ENCODE results near the gene ACRBP. TPM values are rescaled to one million over a fixed set of nuclear protein-coding genes. Genes with fewer than 3 reads are reported as not detected.

The ACRBP gene
- total RNA-seq: 0.16 and 0.34 TPM in 2 replicates

DNA sequence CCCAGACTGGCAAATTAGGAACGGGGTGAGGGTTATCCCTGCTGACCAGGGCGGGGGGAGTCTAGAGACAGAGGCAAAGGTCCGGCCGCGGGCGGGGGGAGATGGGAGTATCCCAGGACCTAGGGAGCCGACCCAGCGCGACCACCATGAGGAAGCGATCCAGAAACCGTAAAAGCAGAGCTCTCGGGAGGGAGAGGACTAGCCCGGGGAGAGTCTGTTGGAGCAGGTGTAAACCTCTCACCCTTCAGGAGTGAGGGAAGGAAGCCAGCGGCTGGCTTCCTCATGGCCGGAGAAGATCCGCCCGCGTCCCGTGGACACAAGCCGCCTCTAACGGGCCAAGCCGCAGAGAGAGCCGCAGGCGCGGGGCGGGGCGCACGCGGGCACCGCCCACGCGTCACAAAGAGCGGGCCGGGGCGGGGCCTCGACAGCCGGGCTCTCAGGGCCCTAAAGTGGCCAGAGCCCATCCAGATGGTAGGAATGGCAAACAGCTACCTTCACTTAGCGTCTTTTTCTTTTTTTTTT is at the start of gene ACRBP:
Gene ACRBP, minus strand, starts transcription at position 350 of the 522 bp plus-strand sequence. Its CDS starts 66 bp downstream, at position 284.

DNA sequence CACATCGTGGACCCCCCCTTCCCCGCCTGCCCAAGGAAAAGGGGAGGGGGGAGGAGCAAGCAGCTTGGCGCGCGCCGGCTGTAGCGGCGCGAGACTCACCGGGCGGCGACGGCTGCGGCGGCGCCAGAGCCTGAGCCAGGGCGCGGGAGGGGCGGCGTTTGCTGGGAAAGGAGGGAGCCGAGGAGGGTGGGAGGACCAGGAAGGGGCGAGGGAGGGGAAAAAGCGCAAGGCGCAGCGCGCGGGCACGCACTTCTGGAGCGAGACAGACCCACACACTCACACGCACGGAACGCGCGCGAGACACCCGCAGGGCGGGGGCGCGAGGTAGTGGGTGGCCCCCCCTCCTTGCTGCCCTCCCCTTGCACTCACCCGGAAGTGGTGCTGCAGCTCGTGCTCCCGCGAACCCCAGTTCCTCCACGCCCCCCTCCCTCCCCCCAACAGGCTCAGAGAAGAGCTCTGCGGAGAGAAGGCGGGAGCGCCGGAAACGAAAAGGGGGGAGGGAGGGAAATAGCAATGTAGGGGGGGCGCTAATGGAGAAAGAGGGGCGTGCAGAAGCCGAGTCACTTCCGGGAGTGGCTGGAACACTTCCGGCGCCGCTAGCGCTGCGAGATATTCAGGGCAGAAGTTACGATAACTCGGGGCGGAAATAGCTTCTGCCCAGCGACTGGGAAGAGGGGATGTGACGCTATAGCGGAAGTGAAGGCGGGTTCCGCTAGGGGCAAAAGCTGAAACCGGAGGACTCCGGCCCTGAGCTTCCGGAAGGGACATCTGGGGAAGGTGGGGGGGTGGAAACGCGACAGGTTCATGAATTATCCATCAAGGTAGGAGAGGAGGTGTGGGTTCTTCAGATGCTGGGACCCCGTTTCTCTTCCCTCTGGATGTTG is 42.0 kb upstream of the ACRBP start, which contains the start of gene ZNF384:
Gene ZNF384, minus strand, starts transcription at position 377 of the 884 bp plus-strand sequence. CDS start 9,855 bp downstream, outside the sequence.

DNA sequence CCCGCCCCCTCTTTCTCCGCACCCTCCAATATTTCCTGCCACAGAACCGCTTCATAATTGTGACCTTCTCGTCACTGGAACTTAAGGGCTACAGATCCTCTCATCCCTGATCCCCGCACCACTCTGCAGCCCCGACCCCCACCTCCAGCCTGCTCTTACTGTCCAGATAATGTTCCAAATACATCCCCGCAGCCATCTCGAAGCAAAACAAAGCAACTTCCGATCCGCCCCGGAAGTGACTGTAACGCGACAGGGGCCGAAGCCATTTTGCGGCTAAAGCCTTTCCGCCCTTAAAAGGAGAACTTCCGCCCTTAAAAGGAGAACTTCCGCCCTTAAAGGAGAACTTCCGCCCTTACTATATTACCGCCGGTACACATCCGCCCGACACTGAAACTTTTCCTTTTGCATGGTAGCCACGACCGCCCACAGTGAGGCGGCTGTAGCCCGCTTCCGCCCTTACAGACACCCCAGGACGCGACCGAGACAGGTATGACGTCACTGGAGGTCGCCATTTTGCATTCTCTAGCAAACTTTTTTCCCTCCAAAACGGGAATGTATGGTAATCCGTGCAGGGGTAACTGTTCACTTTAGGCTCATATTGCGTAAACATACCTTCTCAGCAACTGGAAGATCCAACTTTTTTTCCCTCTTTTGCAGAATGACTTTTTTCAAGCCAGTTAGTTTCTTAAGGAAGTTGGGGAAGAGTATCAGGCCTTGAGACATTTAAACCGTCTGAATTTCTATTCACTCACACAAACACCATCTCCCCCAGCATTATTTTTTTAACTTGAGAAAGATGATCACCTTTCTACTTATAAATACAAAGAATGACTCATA is 15.9 kb upstream of the ACRBP start, which contains the start of gene ING4:
Gene ING4, minus strand, starts transcription at position 214 of the 837 bp plus-strand sequence. Its CDS starts 18 bp downstream, at position 196.

DNA sequence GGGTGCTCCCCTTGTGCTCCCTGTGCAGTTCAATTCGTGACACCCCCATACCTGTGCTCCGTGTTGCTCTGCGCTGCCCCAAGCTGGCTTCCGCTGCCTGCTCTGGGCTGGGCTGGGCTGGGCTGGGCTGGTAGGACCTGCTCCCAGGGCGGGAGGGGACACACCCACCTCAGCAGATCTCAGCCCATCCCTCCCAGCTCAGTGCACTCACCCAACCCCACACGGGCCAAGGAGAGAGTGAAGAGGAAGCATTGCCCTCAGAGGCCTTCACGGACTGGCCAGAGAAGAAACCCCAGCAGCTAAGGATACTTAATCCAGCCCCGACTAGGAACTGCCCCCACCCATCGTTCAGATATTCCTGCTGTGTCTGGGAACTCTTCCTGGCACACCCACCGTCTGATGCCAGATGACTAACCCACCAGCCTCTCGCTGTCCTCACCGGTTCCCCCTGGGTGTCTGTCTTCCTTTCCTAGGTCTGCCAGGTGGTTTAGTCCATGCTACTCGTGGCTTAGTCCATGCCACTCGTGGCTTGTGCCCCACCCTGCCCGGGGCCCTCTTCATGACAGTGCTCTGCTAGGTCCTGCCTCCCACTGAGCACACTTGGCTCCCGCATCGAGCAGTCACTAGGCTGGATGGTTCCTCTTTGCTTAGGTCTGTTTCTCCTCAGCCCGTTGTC is 11.2 kb downstream of the ACRBP start, which contains the start of gene LPAR5:
Gene LPAR5, minus strand, starts transcription at position 104 of the 676 bp plus-strand sequence. CDS start 14,711 bp downstream, outside the sequence.

Other genes with a start within 250 kb of the ACRBP start
- 0.34 TPM in 1 of 2 replicates, not detected in the other for gene CD27, start 202.5 kb downstream of the ACRBP start, total RNA-seq
- gene TAPBPL, start 195.4 kb downstream of the ACRBP start, total RNA-seq: 11.0 and 15.4 TPM in 2 replicates
- 17.0 and 18.9 TPM in 2 replicates for gene VAMP1, start 176.8 kb downstream of the ACRBP start, total RNA-seq
- gene MRPL51, start 154.2 kb downstream of the ACRBP start, total RNA-seq: 115 and 174 TPM in 2 replicates
- 16.9 and 28.1 TPM in 2 replicates for gene NCAPD2, start 153.3 kb downstream of the ACRBP start, total RNA-seq
- gene GAPDH, start 112.9 kb downstream of the ACRBP start, total RNA-seq: 6,052 and 6,940 TPM in 2 replicates
- 15.8 and 25.7 TPM in 2 replicates for gene IFFO1, start 91.4 kb downstream of the ACRBP start, total RNA-seq
- gene NOP2, start 79.1 kb downstream of the ACRBP start, total RNA-seq: 9.5 and 10.9 TPM in 2 replicates
- gene CHD4, start 40.1 kb downstream of the ACRBP start, total RNA-seq: 177 and 244 TPM in 2 replicates
- gene LPAR5, start 11.5 kb downstream of the ACRBP start, total RNA-seq: not detected in 2 replicates
- 41.0 and 41.6 TPM in 2 replicates for gene ING4, start 15.7 kb upstream of the ACRBP start, total RNA-seq
- 9.6 and 10.8 TPM in 2 replicates for gene ZNF384, start 41.9 kb upstream of the ACRBP start, total RNA-seq
- 0.09 and 0.16 TPM in 2 replicates for gene PIANP, start 53.4 kb upstream of the ACRBP start, total RNA-seq
- 98.5 and 128 TPM in 2 replicates for gene COPS7A, start 76.6 kb upstream of the ACRBP start, total RNA-seq
- gene MLF2, start 105.7 kb upstream of the ACRBP start, total RNA-seq: 95.8 and 115 TPM in 2 replicates
- gene PTMS, start 118.9 kb upstream of the ACRBP start, total RNA-seq: 59.3 and 88.7 TPM in 2 replicates
- 0.09 and 0.32 TPM in 2 replicates for gene LAG3, start 125.1 kb upstream of the ACRBP start, total RNA-seq
- 0.16 and 0.17 TPM in 2 replicates for gene CD4, start 142.1 kb upstream of the ACRBP start, total RNA-seq
- 5.1 and 5.8 TPM in 2 replicates for gene GPR162, start 174.4 kb upstream of the ACRBP start, total RNA-seq
- gene P3H3, start 181.0 kb upstream of the ACRBP start, total RNA-seq: 72.0 and 114 TPM in 2 replicates
- gene GNB3, start 193.5 kb upstream of the ACRBP start, total RNA-seq: 1.3 and 2.0 TPM in 2 replicates
- 1.2 and 3.0 TPM in 2 replicates for gene CDCA3, start 203.9 kb upstream of the ACRBP start, total RNA-seq
- gene USP5, start 204.7 kb upstream of the ACRBP start, total RNA-seq: 77.2 and 79.0 TPM in 2 replicates
- 512 and 968 TPM in 2 replicates for gene TPI1, start 220.1 kb upstream of the ACRBP start, total RNA-seq
- 10.1 and 13.6 TPM in 2 replicates for gene SPSB2, start 225.9 kb upstream of the ACRBP start, total RNA-seq